Bronchial epithelial cell (primary cell): ENCODE results near the gene TCF7L2. TPM values are rescaled to one million over a fixed set of nuclear protein-coding genes. Genes with fewer than 3 reads are reported as not detected.

Source experiments
- DNase-seq: peaks from one replicate; pipeline ENCODE4 v3.0.0-alpha.2; 2010; ENCODE audit warnings: low read depth
- FAIRE-seq: peaks from 2 replicates; lab custom pipeline; 2011; peaks lifted over from hg19 to GRCh38; lab: Jason Lieb, UNC
- H3K27me3 ChIP-seq: 2 replicates; pipeline ENCODE4 v1.5.1; 2011; ENCODE audit warnings: low read length; ENCODE audit not compliant: control insufficient read depth, insufficient read depth
- H3K36me3 ChIP-seq: 2 replicates; pipeline ENCODE4 v1.5.1; 2011; ENCODE audit warnings: low read length; ENCODE audit not compliant: control insufficient read depth, insufficient read depth
- H3K4me3 ChIP-seq: 2 replicates; pipeline ENCODE4 v1.5.1; 2011; ENCODE audit warnings: mild to moderate bottlenecking, low read depth, low read length, control low read depth
- CTCF ChIP-seq: IDR thresholded peaks from 2 replicates; pipeline ENCODE4 v1.5.1; 2011; ENCODE audit warnings: mild to moderate bottlenecking, moderate library complexity, low read length, control low read depth, inconsistent platforms; ENCODE audit not compliant: insufficient read depth, severe bottlenecking
- total RNA-seq: library from RNA; depleted of rRNA; stranded (reverse); fragments of >200 nt; gene quantifications from 2 replicates; pipeline ENCODE4 v1.2.1, GENCODE V29; 2014

TCF7L2 gene
- total RNA-seq, 1 donor from 2014 or later = 1.1 TPM

- no peak for FAIRE-seq
- no peak for TF ChIP-seq CTCF
- no peak overlapping the region for H3K4me3 ChIP-seq
Observed at GRCh38 chr10:113127901-113128283, 177.8 kb downstream of the TCF7L2 start.

GRCh38 chr10:113128450-113129070 lies 178.5 kb downstream of the TCF7L2 start:
- DNase-seq (no peak), FAIRE-seq (no peak)
- Histone ChIP-seq H3K4me3 (no peak overlapping the region), H3K36me3 (no peaks in the 10 kb centered on the region), H3K27me3 (no peaks in the 10 kb centered on the region)
- no peak for TF ChIP-seq CTCF

More at GRCh38 chr10:113127901-113128283, 177.8 kb downstream of the TCF7L2 start:
- DNase-seq = no peak
- no peaks in the 10 kb centered on the region for H3K27me3 ChIP-seq
- H3K36me3 ChIP-seq = no peaks in the 10 kb centered on the region

DNA sequence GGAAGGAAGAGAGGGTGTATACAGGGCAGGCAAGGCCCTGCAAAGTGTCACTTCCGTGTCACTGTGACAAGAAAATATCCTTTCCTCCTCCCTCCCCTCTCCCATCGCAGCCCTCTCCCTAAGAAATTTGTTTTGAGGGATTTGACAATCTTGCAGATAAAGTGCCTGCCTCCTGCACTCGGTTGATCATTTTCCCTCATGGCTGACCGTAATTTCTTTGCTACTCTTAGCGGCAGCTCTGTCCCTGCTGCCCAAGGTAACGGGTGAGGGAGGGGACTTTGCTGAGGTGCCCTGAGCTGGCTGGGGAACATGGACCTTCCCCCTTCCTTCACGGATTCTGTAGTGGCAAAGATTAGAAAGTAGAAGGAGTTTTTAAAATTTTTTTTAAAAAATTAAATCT lies 179.1 kb downstream of the TCF7L2 start:
- DNase-seq = no peak
- no peak for TF ChIP-seq CTCF
- FAIRE-seq = no peak
- H3K36me3 ChIP-seq = no peaks in the 10 kb centered on the region
- no peaks in the 10 kb centered on the region for H3K27me3 ChIP-seq
- no peak overlapping the region for H3K4me3 ChIP-seq

DNA sequence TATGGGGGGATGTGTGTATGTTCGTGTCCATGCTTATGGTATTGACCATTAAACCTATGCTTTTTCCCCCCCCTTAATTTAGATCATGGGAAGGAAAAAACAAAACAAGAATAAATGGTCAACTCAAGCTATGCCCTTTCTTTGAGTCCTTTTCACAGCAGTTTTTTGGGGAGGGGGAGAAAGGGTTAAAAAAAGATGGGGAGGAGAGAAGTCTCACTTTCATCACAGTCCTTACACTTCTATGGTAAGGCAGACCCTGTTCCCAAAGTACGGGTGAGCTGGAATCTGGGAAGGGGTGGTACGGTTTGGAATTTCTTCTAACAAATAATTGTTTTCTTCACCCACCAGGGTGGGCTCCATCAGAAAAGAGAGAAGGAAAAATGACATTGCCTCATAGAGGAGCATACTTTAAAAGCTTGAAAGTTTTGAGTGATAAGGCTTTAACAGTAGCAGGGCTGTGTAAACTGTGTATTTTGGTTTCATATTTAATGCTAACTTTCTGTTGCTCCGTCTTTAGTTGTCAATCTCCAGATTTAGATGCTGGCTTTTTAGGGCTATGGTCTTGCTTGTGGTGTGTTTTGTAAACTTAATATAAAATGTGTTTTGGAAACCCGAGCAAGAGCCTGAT lies 180.1 kb downstream of the TCF7L2 start:
- Histone ChIP-seq H3K4me3 (no peak overlapping the region), H3K36me3 (no peaks in the 10 kb centered on the region), H3K27me3 (no peaks in the 10 kb centered on the region)
- FAIRE-seq (no peak), DNase-seq (no peak)
- no peak for TF ChIP-seq CTCF

DNA sequence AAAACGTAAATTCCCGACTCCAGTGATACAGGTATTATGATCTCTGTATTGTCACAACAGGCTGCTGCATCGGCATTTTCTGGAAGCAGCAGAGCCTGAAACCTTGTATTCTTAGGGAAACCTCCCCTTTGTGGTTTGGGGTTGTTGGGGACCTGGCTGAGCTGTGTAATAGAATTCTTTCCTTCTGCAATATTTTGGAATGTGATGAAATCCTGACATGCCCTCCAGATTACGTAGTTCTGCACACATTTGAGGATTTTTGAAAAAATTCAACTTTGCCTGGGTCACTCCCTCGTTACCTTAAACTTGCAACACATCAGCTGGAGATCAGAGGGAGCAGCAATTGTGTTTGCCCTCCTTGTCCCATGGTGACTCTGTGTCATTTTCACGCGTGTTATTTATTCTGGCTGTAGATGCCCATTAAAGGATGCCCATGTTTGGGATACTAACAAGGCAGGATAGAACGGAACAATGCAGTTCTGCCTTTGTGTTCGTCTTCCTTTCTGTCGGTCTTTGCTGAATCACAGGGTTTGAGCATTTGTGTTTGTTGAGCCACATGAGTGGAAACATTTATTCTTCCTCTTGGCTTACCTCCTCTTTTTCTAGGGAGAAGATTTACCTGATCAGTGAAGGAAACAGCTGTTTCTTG lies 181.7 kb downstream of the TCF7L2 start:
- FAIRE-seq (no peak), DNase-seq (no peak)
- no peak for TF ChIP-seq CTCF
- no peaks in the 10 kb centered on the region for H3K36me3 ChIP-seq
- H3K27me3 ChIP-seq = no peaks in the 10 kb centered on the region
- no peak overlapping the region for H3K4me3 ChIP-seq
